Medulla oblongata (tissue), 1 donor: ENCODE data around the gene ARHGAP42.

Experiments used
- DNase-seq: peaks from one replicate; pipeline ENCODE4 v3.0.0-alpha.2; 2015; ENCODE audit errors: extremely low spot score

The ARHGAP42 gene

DNA sequence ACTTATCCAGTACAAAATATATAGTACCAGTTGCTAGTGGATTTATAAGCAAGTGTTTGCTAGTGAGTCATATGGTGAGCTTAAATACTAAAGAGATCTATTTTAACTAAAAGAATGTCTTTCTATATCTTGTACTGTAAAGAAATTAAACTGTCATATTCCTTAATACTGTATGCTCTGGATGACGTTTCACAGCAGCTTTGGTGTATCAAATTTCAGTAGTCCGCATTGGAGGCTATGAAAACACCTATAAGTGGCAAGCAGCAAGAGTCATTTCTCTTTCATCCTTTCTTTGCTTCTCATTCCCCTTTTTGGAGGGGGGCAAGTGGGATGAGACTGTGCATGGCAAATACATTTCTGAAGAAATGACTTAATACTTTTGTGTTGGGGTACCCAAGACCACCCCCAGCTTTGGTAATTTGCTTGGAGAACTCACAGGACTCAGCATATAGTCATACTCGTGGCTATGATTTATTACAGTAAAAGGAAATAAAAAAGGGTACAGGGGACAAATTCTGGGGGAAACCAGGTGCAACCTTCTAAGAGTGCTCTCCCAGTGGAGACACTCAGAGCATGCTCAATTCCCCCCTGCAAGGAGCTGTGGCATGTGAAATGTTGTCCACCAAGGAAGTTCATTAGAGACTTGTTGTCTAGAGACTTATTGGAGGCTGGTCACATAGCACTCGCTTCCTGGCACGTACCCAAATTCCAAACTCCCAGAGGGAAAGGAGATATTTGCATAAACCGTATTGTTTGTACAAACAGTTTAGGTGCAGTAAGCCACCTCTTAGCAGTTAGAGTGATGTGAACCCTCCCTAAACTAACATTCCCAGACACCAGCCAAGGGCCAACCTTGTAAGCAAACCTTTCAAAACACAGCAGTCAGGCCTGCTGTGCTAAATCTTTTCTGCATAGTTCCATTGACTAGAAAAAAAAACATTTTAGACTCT is 231.7 kb downstream of the ARHGAP42 start:
- DNase-seq, result no peak

GRCh38 chr11:100920593-100920992 is 233.5 kb downstream of the ARHGAP42 start:
- no peak for DNase-seq

GRCh38 chr11:100922121-100922520 is 235.0 kb downstream of the ARHGAP42 start:
- DNase-seq, result no peak

GRCh38 chr11:100923555-100923954 is 236.5 kb downstream of the ARHGAP42 start:
- DNase-seq, result no peak

DNA sequence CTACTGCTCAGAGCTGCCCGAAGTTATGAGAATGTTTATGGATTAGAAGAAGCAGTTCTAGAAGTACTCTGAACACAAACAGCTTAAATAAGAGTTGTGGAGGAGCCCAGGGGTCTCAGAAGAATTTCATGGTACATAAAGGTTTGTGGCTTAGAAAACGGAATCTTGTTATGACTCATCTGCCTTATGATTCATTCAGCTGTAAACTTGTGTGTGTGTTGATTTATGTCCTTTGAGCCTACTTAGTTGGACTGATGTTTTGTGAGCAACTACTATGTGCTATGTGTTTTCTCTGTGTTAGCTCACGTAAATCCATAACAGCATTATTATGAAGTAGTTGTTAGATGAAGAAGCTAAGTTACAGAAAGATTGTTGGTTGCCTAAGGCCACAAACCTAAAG is 238.8 kb downstream of the ARHGAP42 start:
- DNase-seq, result no peak

GRCh38 chr11:100927579-100927978 is 240.5 kb downstream of the ARHGAP42 start:
- DNase-seq, result no peak

GRCh38 chr11:100928426-100928825 is 241.3 kb downstream of the ARHGAP42 start:
- DNase-seq, result no peak

GRCh38 chr11:100929377-100929776 is 242.3 kb downstream of the ARHGAP42 start:
- no peak for DNase-seq

- DNase-seq, result peak; percentile 80
Measured at GRCh38 chr11:100930185-100930778, 243.2 kb downstream of the ARHGAP42 start.

DNA sequence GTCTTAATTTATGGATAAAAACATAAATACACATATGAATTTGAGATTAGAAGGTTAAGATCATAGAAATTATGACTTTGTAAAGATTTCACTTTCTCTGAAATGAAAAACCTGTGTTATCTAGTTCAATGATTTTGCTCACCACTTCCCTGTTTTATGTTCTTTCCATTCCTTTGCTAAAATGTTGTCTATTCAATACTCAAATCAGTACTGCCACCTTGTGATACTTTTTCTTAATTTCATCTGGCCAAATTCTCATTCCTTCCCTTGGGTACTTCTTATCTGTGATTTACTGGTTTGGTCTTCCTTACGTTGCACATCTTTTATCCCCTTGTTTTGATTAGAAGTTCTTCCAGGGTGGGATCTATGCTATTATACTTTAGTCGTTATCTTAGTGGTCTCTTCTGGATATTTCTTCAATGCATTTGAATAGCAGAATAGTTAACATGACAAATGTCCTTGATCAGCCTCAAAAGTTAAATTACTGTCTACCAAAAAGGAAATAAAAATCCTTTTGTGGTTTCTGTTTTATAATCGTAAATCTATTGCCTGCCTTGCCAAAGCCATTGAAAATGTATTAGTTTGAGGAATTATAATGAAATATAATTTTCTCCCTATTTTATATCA is 245.5 kb downstream of the ARHGAP42 start:
- peak; percentile 38 for DNase-seq

GRCh38 chr11:100936781-100937180 is 249.7 kb downstream of the ARHGAP42 start:
- DNase-seq, result no peak

DNA sequence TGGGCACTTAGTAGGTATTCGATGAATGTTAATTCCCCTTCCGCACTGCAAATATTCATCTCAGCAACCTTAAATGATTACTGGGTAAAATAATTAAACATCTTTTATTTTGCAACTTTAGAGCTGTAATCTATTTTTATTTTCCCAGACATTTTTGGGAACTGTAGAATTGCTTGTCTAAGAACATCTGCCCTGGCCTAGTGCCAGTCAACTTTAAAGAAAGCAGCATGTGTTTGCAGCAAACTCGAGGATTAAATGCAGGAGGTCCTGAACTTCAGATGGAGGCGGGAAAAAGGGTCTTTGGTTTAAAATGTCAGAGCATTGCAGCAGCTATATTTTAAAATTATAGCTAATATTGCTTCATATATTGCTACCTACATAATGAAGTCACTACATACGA is 252.5 kb downstream of the ARHGAP42 start:
- no peak for DNase-seq

DNA sequence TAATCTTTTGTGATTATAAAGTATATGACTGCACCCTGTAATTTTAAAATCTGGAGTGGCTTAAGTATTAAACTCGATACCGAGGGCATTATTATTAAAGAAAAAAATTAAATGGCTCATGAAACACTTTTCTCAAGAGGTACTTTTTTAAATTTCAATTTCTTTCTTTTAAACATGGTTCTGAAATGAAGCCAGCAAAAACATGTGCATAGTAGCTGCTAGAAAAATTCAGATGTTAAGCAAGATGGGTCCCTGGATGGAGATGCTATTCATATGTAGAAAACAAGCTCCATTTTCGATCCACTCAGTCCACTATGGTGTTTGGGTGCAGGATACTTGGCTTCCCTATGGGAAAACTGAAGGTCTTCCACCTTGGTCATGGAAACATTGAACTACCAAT is 253.0 kb downstream of the ARHGAP42 start:
- DNase-seq, result no peak

DNA sequence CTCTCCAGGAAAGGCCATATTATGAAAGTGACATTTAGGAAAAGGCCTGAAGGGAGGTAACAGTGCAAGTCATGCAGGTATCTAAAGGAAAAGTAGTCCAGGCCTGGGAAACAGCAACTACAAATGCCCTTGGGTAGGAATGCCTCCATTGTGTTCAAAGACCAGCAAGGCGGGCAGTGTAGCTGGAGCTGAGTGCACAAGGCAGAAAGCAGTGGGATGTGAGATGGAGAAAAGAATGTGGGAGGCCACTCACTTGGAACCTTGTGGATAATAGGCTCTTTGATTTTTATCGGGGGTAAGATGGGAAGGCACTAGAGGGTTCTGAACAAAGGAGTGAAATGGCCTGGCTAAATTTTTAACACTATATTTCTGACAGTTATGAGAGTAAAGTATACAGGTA is 253.9 kb downstream of the ARHGAP42 start:
- no peak for DNase-seq

DNA sequence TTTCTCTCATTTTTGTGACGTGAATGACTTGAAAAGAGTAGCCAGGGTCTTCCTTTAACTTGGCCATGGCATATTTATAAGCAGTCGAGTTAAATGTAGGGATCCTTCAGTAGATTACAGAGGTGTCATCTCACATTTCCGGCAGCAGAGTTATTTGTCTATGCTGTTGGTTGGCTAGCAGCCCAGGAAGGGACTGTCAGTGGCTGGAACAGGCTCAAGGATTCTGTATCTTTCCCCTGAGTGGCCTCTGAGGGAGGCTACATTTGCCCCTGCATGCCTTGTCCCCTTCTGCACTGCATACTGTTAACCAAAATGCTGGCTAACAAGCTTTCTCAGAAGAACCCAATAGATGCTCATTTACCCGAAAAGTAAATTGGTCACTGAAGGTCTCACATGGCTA is 254.9 kb downstream of the ARHGAP42 start:
- no peak for DNase-seq

GRCh38 chr11:100948936-100949335 is 261.8 kb downstream of the ARHGAP42 start:
- DNase-seq, result no peak

- no peak for DNase-seq
Measured at GRCh38 chr11:100949443-100949842, 262.4 kb downstream of the ARHGAP42 start.

GRCh38 chr11:100955318-100955717 is 268.2 kb downstream of the ARHGAP42 start:
- DNase-seq, result no peak

DNA sequence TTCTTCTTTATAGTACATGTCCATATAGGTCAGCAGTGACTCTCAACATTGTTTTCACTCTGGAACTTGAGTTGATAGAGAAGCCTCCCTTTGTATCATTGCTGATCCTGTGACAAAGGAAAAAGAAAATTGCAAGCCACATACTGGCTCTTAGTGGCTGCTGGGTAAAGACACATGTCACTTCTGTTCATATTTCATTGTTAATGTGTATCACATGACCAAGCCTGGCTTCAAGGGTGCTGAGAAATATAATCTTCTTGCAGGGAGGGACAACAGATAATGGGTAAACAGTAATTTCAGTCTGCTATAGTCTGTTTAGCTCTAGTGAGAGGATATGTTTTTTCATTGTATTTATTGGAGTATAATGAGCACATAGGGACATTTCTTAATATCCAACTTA is 269.3 kb downstream of the ARHGAP42 start:
- DNase-seq, result no peak

DNA sequence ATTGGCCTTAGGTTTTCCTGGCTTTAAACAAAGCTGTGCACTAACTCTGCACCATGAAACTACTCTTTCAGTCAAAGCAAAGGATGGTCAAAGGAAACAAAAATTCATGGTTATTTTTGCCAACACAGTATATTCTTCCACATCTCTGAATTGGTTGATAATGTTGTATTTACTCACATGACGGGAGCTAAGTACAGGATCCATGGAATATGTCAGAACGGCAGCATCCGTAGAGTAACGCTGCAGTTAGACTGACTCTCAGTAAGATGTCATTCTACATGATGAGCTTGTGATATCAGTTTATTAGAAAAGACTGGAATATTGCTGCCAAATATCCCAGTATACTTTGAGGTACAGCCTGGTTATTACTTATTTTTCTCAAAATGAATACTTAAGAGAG is 270.4 kb downstream of the ARHGAP42 start:
- DNase-seq, result no peak

DNA sequence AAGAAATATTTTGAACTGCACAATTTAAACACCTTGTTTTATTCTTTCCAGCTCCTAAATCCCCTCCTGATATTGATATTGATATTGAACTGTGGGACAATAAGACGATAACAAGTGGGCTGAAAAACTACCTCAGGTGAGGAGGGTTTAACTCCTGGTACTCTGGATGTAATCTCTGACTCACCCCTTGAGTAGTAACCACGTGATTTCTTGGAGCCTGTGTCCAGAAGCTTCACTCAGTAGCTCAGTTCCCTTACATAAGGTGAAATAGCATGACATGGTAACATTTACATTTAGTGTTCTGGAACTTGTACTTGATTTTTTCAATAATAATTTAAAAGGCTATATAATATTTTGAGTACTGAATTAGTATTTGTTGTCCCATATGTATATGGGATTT is 274.5 kb downstream of the ARHGAP42 start:
- no peak for DNase-seq

- DNase-seq, result no peak
Measured at GRCh38 chr11:100963375-100963774, 276.3 kb downstream of the ARHGAP42 start.

DNA sequence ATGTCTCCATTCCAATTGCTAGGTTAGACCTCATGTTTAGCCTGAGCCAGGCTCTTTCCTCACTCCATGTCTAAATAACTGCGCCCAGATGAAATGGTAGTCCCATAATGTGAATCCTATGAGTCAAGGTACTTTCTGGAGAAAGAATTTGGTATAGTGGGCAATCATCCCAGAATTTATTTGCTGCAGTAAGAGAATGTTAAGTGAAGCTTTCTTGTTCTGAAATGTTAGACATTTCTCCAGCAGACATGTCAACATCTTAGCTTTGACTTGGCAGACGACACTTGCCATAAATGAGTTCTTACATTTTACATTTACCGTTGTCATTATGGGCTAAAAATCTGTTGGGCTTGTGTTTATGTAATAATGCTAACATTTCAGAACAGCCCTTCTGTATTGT is 277.3 kb downstream of the ARHGAP42 start:
- DNase-seq, result no peak
